ENCODE results near the gene OR5K2. TPM values are rescaled to one million over a fixed set of nuclear protein-coding genes. Genes with fewer than 3 reads are reported as not detected.

The OR5K2 gene
- total and polyA plus RNA-seq, 10 of the 15 experiments (the other 5 are each of a cell fraction or from before 2014, with no cell fraction given) = 0.12 TPM; not detected in 9

DNA sequence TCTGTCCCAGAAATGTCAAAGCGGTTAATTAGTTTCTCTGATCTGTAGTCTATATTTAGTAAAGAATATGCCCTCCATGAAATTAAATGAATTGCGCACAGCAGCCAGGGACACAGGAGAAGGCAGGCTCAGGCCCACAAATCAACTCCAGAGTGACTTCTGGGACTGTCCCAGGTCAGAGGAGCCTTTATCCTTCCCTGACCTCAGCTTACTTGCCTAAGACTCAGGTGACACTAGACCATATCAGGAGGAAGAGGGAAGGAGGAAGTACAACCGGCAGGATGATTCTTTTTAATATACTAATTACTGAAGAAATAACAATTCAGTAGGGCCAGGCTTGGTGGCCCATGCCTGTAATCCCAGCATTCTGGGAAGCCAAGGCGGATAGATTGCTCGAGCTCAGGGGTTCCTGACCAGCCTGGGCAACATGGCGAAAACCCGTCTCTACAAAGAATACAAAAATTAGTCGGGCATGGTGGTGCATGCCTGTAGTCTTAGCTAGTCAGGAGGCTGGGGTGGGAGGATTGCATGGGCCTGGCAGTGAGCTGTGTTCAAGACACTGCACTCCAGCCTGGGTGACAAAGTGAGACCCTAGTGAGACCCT lies 32.5 kb downstream of the OR5K2 start (continued):
- TF ChIP-seq GATAD2B (conservative IDR thresholded peaks at IDR 0.05; ENCODE audit: low read depth) (no peak), SREBF1 (IDR thresholded peaks at IDR 0.05; ENCODE audit: low read length) (no peak), BCLAF1 (IDR thresholded peaks at IDR 0.05) (no peak), SUZ12 (IDR thresholded peaks at IDR 0.05; ENCODE audit: unreplicated experiment) (no peak), EED (IDR thresholded peaks at IDR 0.05; ENCODE audit: low read depth) (0 out of 2 replicates have a peak, but pooled peaks have one; percentile 18), ZNF24 (IDR thresholded peaks at IDR 0.05) (0 out of 2 replicates have a peak, but pooled peaks have one; percentile 6), MAX (IDR thresholded peaks at IDR 0.05; ENCODE audit: low read depth, low read length) (no peak), TCF12 (IDR thresholded peaks at IDR 0.05; ENCODE audit: low read depth, low read length) (no peak), TCF7 (IDR thresholded peaks at IDR 0.05; ENCODE audit: borderline replicate concordance) (no peak), NFYB (IDR thresholded peaks at IDR 0.05; ENCODE audit: insufficient read depth, low read depth, low read length) (no peak), CHD4 (IDR thresholded peaks at IDR 0.05) (no peak), SMAD5 (IDR thresholded peaks at IDR 0.05; ENCODE audit: low read depth) (peak; percentile 56; the same call in 1 of the 2 replicates), FOXK2 (IDR thresholded peaks at IDR 0.05) (no peak), NR2F1 (conservative IDR thresholded peaks at IDR 0.05) (peak; percentile 37; the same call in 1 of the 2 replicates), ATF3 (IDR thresholded peaks at IDR 0.05; ENCODE audit: borderline replicate concordance, extremely low read depth, low read depth, low read length) (no peak), SPI1 (IDR thresholded peaks at IDR 0.05; ENCODE audit: borderline replicate concordance, insufficient read depth, low read depth, low read length) (peak; percentile 14; the same call in 1 of the 2 replicates), DPF2 (IDR thresholded peaks at IDR 0.05) (no peak), MXI1 (IDR thresholded peaks at IDR 0.05; ENCODE audit: low read depth, low read length) (peak; percentile 56; the same call in 1 of the 2 replicates), MYB (IDR thresholded peaks at IDR 0.05; ENCODE audit: borderline replicate concordance, low read depth, low read length) (no peak)
- TF ChIP-seq, protein P1, sequence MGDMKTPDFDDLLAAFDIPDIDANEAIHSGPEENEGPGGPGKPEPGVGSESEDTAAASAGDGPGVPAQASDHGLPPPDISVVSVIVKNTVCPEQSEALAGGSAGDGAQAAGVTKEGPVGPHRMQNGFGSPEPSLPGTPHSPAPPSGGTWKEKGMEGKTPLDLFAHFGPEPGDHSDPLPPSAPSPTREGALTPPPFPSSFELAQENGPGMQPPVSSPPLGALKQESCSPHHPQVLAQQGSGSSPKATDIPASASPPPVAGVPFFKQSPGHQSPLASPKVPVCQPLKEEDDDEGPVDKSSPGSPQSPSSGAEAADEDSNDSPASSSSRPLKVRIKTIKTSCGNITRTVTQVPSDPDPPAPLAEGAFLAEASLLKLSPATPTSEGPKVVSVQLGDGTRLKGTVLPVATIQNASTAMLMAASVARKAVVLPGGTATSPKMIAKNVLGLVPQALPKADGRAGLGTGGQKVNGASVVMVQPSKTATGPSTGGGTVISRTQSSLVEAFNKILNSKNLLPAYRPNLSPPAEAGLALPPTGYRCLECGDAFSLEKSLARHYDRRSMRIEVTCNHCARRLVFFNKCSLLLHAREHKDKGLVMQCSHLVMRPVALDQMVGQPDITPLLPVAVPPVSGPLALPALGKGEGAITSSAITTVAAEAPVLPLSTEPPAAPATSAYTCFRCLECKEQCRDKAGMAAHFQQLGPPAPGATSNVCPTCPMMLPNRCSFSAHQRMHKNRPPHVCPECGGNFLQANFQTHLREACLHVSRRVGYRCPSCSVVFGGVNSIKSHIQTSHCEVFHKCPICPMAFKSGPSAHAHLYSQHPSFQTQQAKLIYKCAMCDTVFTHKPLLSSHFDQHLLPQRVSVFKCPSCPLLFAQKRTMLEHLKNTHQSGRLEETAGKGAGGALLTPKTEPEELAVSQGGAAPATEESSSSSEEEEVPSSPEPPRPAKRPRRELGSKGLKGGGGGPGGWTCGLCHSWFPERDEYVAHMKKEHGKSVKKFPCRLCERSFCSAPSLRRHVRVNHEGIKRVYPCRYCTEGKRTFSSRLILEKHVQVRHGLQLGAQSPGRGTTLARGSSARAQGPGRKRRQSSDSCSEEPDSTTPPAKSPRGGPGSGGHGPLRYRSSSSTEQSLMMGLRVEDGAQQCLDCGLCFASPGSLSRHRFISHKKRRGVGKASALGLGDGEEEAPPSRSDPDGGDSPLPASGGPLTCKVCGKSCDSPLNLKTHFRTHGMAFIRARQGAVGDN (IDR thresholded peaks at IDR 0.05) = no peak; the same call in 1 of the 2 replicates
- TF ChIP-seq, protein P2, sequence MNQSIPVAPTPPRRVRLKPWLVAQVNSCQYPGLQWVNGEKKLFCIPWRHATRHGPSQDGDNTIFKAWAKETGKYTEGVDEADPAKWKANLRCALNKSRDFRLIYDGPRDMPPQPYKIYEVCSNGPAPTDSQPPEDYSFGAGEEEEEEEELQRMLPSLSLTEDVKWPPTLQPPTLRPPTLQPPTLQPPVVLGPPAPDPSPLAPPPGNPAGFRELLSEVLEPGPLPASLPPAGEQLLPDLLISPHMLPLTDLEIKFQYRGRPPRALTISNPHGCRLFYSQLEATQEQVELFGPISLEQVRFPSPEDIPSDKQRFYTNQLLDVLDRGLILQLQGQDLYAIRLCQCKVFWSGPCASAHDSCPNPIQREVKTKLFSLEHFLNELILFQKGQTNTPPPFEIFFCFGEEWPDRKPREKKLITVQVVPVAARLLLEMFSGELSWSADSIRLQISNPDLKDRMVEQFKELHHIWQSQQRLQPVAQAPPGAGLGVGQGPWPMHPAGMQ (IDR thresholded peaks at IDR 0.05; ENCODE audit: borderline replicate concordance) = no peak

Measured in GM12878 (cell line).